Esophagus (tissue), 2 donors: Measurements from ENCODE around the gene SP7. TPM values are rescaled to one million over a fixed set of nuclear protein-coding genes. Genes with fewer than 3 reads are reported as not detected.

Experiments
- H3K27ac ChIP-seq, 2 donors: one replicate each; pipeline ENCODE4 v1.5.1; 2013; ENCODE audit warnings: low read depth in 2 of 2, mild to moderate bottlenecking in 2 of 2, inconsistent platforms in 1 of 2, low read length in 1 of 2, moderate library complexity in 1 of 2
- H3K27me3 ChIP-seq, 2 donors: one replicate each; pipeline ENCODE4 v1.6.1; 2013; ENCODE audit warnings: low read length in 2 of 2, control low read depth in 1 of 2, mild to moderate bottlenecking in 1 of 2; ENCODE audit not compliant: insufficient read depth in 2 of 2, control insufficient read depth in 1 of 2
- H3K36me3 ChIP-seq, 2 donors: one replicate each; pipeline ENCODE4 v1.6.1; 2013; ENCODE audit warnings: low read length in 1 of 2; ENCODE audit not compliant: control insufficient read depth in 2 of 2, insufficient read depth in 2 of 2
- H3K4me1 ChIP-seq, 2 donors: one replicate each; pipeline ENCODE4 v1.6.1; 2013; ENCODE audit warnings: low read length in 1 of 2; ENCODE audit not compliant: control insufficient read depth in 2 of 2, insufficient read depth in 2 of 2
- H3K4me3 ChIP-seq, 2 donors: one replicate each; pipeline ENCODE4 v1.5.1; 2013; ENCODE audit warnings: low read length in 2 of 2, mild to moderate bottlenecking in 2 of 2, low read depth in 1 of 2, moderate library complexity in 1 of 2
- H3K9me3 ChIP-seq, 2 donors: one replicate each; pipeline ENCODE4 v1.6.1; 2013; ENCODE audit warnings: mild to moderate bottlenecking in 2 of 2, low read depth in 1 of 2, low read length in 1 of 2, moderate library complexity in 1 of 2; ENCODE audit not compliant: control insufficient read depth in 2 of 2, insufficient read depth in 1 of 2
- WGBS, 2 donors: extraction: QIAGEN DNeasy Blood & Tissue Kit; methylation state at CpG; one replicate each; pipeline ENCODE4 v1.1.7; 2013; 5-methylcytosine and 5-hydroxymethylcytosine counted together
- polyA plus RNA-seq, 2 donors: library from polyadenylated mRNA; stranded (reverse); fragments of 200-250 nt; gene quantifications; one replicate each; pipeline ENCODE4 v1.2.3, GENCODE V29; 2013
- donor health status: healthy with polysubstance abuse.
- donor health status: Bipolar disorder and iron deficiency.

Gene SP7
- polyA plus RNA-seq, 2 donors, result not detected

- Histone ChIP-seq H3K9me3 (no peaks in the 10 kb centered on the region), H3K36me3 (peaks cover 5 to 44% of the 10 kb centered on the region in 2 donors), H3K4me3 (no peak overlapping the region), H3K4me1 (peaks cover 0 to 12% of the 10 kb centered on the region in 2 donors), H3K27ac (peak overlapping the region; percentile 55 to 79), H3K27me3 (no peaks in the 10 kb centered on the region)
- WGBS, 2 donors, result 57 to 58% methylated on average over 11 of the region's 11 CpGs
Measured at GRCh38 chr12:53287741-53288216, 48.4 kb downstream of the SP7 start.

GRCh38 chr12:53286448-53286847 lies 49.7 kb downstream of the SP7 start:
- Histone ChIP-seq H3K4me3 (no peak overlapping the region), H3K36me3 (peaks cover 5 to 40% of the 10 kb centered on the region in 2 donors), H3K27ac (peak overlapping the region in 1 of 2 donors; percentile 67), H3K4me1 (peaks cover 0 to 15% of the 10 kb centered on the region in 2 donors), H3K27me3 (no peaks in the 10 kb centered on the region), H3K9me3 (no peaks in the 10 kb centered on the region)
- 72 to 83% methylated on average over 9 of the region's 9 CpGs for WGBS, 2 donors

- WGBS, 2 donors, result 66 to 72% methylated on average over 9 of the region's 9 CpGs
- no peaks in the 10 kb centered on the region for H3K9me3 ChIP-seq
- no peaks in the 10 kb centered on the region for H3K27me3 ChIP-seq
- peaks cover 0 to 13% of the 10 kb centered on the region in 2 donors for H3K4me1 ChIP-seq
- peak overlapping the region; percentile 95 to 99 for H3K27ac ChIP-seq
- H3K36me3 ChIP-seq, result peaks cover 0 to 21% of the 10 kb centered on the region in 2 donors
- peak overlapping the region; percentile 49 to 52 for H3K4me3 ChIP-seq
Measured at GRCh38 chr12:53279888-53280498, 56.2 kb downstream of the SP7 start.

- H3K4me1 ChIP-seq, result peaks cover 0 to 13% of the 10 kb centered on the region in 2 donors
- no peaks in the 10 kb centered on the region for H3K9me3 ChIP-seq
- WGBS, 2 donors, result 50 to 59% methylated on average over 3 of the region's 3 CpGs
- H3K36me3 ChIP-seq, result peaks cover 0 to 20% of the 10 kb centered on the region in 2 donors
- H3K27me3 ChIP-seq, result no peaks in the 10 kb centered on the region
- H3K27ac ChIP-seq, result peak overlapping the region; percentile 95 to 99
- H3K4me3 ChIP-seq, result peak overlapping the region; percentile 49 to 52
Measured at GRCh38 chr12:53279283-53279869, 56.8 kb downstream of the SP7 start.

GRCh38 chr12:53277981-53278380 lies 58.2 kb downstream of the SP7 start:
- Histone ChIP-seq H3K36me3 (peaks cover 0 to 16% of the 10 kb centered on the region in 2 donors), H3K9me3 (no peaks in the 10 kb centered on the region), H3K27me3 (no peaks in the 10 kb centered on the region), H3K4me1 (peaks cover 0 to 13% of the 10 kb centered on the region in 2 donors), H3K4me3 (no peak overlapping the region), H3K27ac (peak overlapping the region; percentile 47 to 94)
- WGBS, 2 donors, result 65 to 67% methylated on average over 9 of the region's 9 CpGs

Other genes with a start within 250 kb of the SP7 start
- 10 to 100 TPM; 40.8 to 59.1 TPM for gene IGFBP6, start 238.7 kb downstream of the SP7 start, polyA plus RNA-seq
- under 1 TPM; 0.14 to 0.16 TPM for gene SOAT2, start 232.9 kb downstream of the SP7 start, polyA plus RNA-seq
- gene ZNF740, start 155.6 kb downstream of the SP7 start, polyA plus RNA-seq, result 1 to 10 TPM; 4.7 to 5.3 TPM
- gene CSAD, start 155.4 kb downstream of the SP7 start, polyA plus RNA-seq, result 10 to 100 TPM; 25.6 to 63.7 TPM
- 1 to 10 TPM; 7.5 to 8.0 TPM for gene ITGB7, start 129.1 kb downstream of the SP7 start, polyA plus RNA-seq
- gene RARG, start 104.1 kb downstream of the SP7 start, polyA plus RNA-seq, result 100 to 1,000 TPM in 1 of 2 donors, 10 to 100 TPM in 1; 84.8 to 104 TPM
- 10 to 100 TPM; 43.8 to 66.1 TPM for gene ESPL1, start 68.1 kb downstream of the SP7 start, polyA plus RNA-seq
- gene PFDN5, start 40.8 kb downstream of the SP7 start, polyA plus RNA-seq, result 100 to 1,000 TPM; 612 to 762 TPM
- gene MYG1, start 36.7 kb downstream of the SP7 start, polyA plus RNA-seq, result 10 to 100 TPM; 41.8 to 75.0 TPM
- 10 to 100 TPM; 31.4 to 41.2 TPM for gene AAAS, start 14.7 kb downstream of the SP7 start, polyA plus RNA-seq
- gene SP1, start 43.8 kb upstream of the SP7 start, polyA plus RNA-seq, result 10 to 100 TPM; 21.6 to 22.3 TPM
- gene AMHR2, start 87.5 kb upstream of the SP7 start, polyA plus RNA-seq, result under 1 TPM in 1 of 2 donors, not detected in 1; 0.08 TPM
- 100 to 1,000 TPM in 1 of 2 donors, 10 to 100 TPM in 1; 73.8 to 119 TPM for gene PRR13, start 105.4 kb upstream of the SP7 start, polyA plus RNA-seq
- gene PCBP2, start 115.7 kb upstream of the SP7 start, polyA plus RNA-seq, result 100 to 1,000 TPM; 330 to 344 TPM
- gene MAP3K12, start 163.1 kb upstream of the SP7 start, polyA plus RNA-seq, result 1 to 10 TPM; 6.2 to 8.5 TPM
- gene TARBP2, start 164.9 kb upstream of the SP7 start, polyA plus RNA-seq, result 10 to 100 TPM; 20.1 to 24.8 TPM
- under 1 TPM in 1 of 2 donors, not detected in 1; 0.12 TPM for gene NPFF, start 171.1 kb upstream of the SP7 start, polyA plus RNA-seq